Smooth muscle cell of the pulmonary artery (primary cell): Measurements from ENCODE around the gene CGB8. TPM values are rescaled to one million over a fixed set of nuclear protein-coding genes. Genes with fewer than 3 reads are reported as not detected.

Experiments
- total RNA-seq: library from RNA; depleted of rRNA; stranded (reverse); fragments of >200 nt; gene quantifications from 2 replicates; pipeline ENCODE4 v1.2.3, GENCODE V29; 2014

CGB8 gene
- total RNA-seq, result not detected in 2 replicates

GRCh38 chr19:49049011-49049410 lies at the start of gene CGB8:
CGB8 (minus strand) TSS chr19:49049111; CDS start chr19:49048739, 372 bp downstream.

GRCh38 chr19:49085020-49085867 lies 36.3 kb upstream of the CGB8 start, which contains the start of gene SNRNP70:
SNRNP70 (plus strand) TSS chr19:49085451; CDS start chr19:49086415, 964 bp downstream.

GRCh38 chr19:49064768-49065611 lies 16.1 kb upstream of the CGB8 start, which contains the start of gene NTF4:
NTF4 (minus strand) TSS chr19:49064818; CDS start chr19:49061997, 2,821 bp downstream.

GRCh38 chr19:49057636-49058234 lies 8.8 kb upstream of the CGB8 start, which contains the start of gene CGB7:
CGB7 (minus strand) TSS chr19:49057749; CDS start chr19:49055375, 2,374 bp downstream.

GRCh38 chr19:49043548-49043947 lies 5.4 kb downstream of the CGB8 start, which contains the start of gene CGB5:
CGB5 (plus strand) TSS chr19:49043848; CDS start chr19:49044210, 362 bp downstream.

GRCh38 chr19:49036815-49037214 lies 12.1 kb downstream of the CGB8 start, which contains the start of gene CGB1:
CGB1 (minus strand) TSS chr19:49036895; CDS start chr19:49036711, 184 bp downstream.

GRCh38 chr19:49031642-49032301 lies 17.1 kb downstream of the CGB8 start, which contains the start of gene CGB2:
CGB2 (plus strand) TSS chr19:49031890; CDS start chr19:49032096, 206 bp downstream.

GRCh38 chr19:49024233-49024632 lies 24.7 kb downstream of the CGB8 start, which contains the start of gene CGB3:
CGB3 (minus strand) TSS chr19:49024333; CDS start chr19:49023971, 362 bp downstream.

GRCh38 chr19:49017041-49017665 lies 31.8 kb downstream of the CGB8 start, which contains the start of gene LHB:
LHB (minus strand) TSS chr19:49017091; CDS start chr19:49017081, 10 bp downstream.

Other genes with a start within 250 kb of the CGB8 start
- 33.0 and 35.3 TPM in 2 replicates for gene BCAT2, start 238.1 kb downstream of the CGB8 start, total RNA-seq
- gene HSD17B14, start 212.6 kb downstream of the CGB8 start, total RNA-seq, result 2.2 and 2.8 TPM in 2 replicates
- 21.3 and 22.6 TPM in 2 replicates for gene PLEKHA4, start 180.5 kb downstream of the CGB8 start, total RNA-seq
- gene PPP1R15A, start 176.7 kb downstream of the CGB8 start, total RNA-seq, result 53.2 and 70.7 TPM in 2 replicates
- 0.23 TPM in 1 of 2 replicates, not detected in the other for gene TULP2, start 150.4 kb downstream of the CGB8 start, total RNA-seq
- 522 and 547 TPM in 2 replicates for gene NUCB1, start 148.8 kb downstream of the CGB8 start, total RNA-seq
- gene DHDH, start 115.4 kb downstream of the CGB8 start, total RNA-seq, result 0.17 TPM in 1 of 2 replicates, not detected in the other
- 79.2 and 117 TPM in 2 replicates for gene BAX, start 94.2 kb downstream of the CGB8 start, total RNA-seq
- 4,527 and 7,180 TPM in 2 replicates for gene FTL, start 83.8 kb downstream of the CGB8 start, total RNA-seq
- 108 and 117 TPM in 2 replicates for gene GYS1, start 55.8 kb downstream of the CGB8 start, total RNA-seq
- 156 and 174 TPM in 2 replicates for gene RUVBL2, start 55.2 kb downstream of the CGB8 start, total RNA-seq
- not detected in 2 replicates for gene LHB, start 32.0 kb downstream of the CGB8 start, total RNA-seq
- not detected in 2 replicates for gene CGB3, start 24.8 kb downstream of the CGB8 start, total RNA-seq
- gene CGB2, start 17.2 kb downstream of the CGB8 start, total RNA-seq, result not detected in 2 replicates
- not detected in 2 replicates for gene CGB1, start 12.2 kb downstream of the CGB8 start, total RNA-seq
- gene CGB5, start 5.3 kb downstream of the CGB8 start, total RNA-seq, result not detected in 2 replicates
- gene CGB7, start 8.6 kb upstream of the CGB8 start, total RNA-seq, result under 0.01 and 0.17 TPM in 2 replicates
- gene NTF4, start 15.7 kb upstream of the CGB8 start, total RNA-seq, result not detected in 2 replicates
- gene KCNA7, start 23.6 kb upstream of the CGB8 start, total RNA-seq, result not detected in 2 replicates
- 159 and 170 TPM in 2 replicates for gene SNRNP70, start 36.3 kb upstream of the CGB8 start, total RNA-seq
- 7.5 and 12.6 TPM in 2 replicates for gene LIN7B, start 65.3 kb upstream of the CGB8 start, total RNA-seq
- 0.26 and 0.36 TPM in 2 replicates for gene C19orf73, start 70.0 kb upstream of the CGB8 start, total RNA-seq
- 2.6 and 2.7 TPM in 2 replicates for gene PPFIA3, start 70.4 kb upstream of the CGB8 start, total RNA-seq
- 0.53 and 0.65 TPM in 2 replicates for gene HRC, start 106.3 kb upstream of the CGB8 start, total RNA-seq
- 27.5 and 30.3 TPM in 2 replicates for gene TRPM4, start 108.7 kb upstream of the CGB8 start, total RNA-seq